Keratinocyte (primary cell): ENCODE data around the gene MTM1.

ENCODE experiments used
- EZH2 ChIP-seq: IDR thresholded peaks from one replicate; pipeline ENCODE4 v1.6.1; 2012; ENCODE audit warnings: inconsistent platforms, mild to moderate bottlenecking, low read length, moderate library complexity
- TF ChIP-seq, protein P1 (sequence below), 3 experiments: IDR thresholded peaks in 1 of 3; conservative IDR thresholded peaks in 1 of 3; optimal IDR thresholded peaks in 1 of 3; 2 replicates in 2 of 3; 3 replicates in 1 of 3; pipeline versions ENCODE3 to v1.5.1; 2011; ENCODE audit warnings: low read length in 3 of 3, mild to moderate bottlenecking in 3 of 3, moderate library complexity in 2 of 3, control low read depth in 1 of 3, inconsistent platforms in 1 of 3; ENCODE audit not compliant: insufficient read depth in 2 of 3; ENCODE audit errors: extremely low read depth in 1 of 3

DNA sequence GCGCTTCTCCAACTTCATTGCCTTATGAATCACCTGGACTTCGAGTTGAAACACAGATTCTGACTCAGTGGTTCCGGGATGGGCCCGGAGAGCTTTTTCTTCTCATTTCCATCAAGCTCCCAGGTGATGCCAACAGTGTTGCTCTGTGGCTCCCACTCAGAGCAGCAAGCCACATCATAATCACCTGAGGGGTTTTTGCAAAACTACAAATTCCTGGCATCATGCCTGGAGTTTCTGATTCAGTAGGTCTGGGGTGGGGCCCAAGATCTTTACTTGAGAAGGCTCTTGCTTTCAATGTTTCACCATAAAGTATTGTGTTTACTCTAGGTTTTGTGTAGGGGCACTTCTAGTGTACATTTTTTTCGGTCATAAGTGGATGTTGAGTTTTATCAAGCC, 7.0 kb downstream of the MTM1 start:
- TF ChIP-seq, protein P1, sequence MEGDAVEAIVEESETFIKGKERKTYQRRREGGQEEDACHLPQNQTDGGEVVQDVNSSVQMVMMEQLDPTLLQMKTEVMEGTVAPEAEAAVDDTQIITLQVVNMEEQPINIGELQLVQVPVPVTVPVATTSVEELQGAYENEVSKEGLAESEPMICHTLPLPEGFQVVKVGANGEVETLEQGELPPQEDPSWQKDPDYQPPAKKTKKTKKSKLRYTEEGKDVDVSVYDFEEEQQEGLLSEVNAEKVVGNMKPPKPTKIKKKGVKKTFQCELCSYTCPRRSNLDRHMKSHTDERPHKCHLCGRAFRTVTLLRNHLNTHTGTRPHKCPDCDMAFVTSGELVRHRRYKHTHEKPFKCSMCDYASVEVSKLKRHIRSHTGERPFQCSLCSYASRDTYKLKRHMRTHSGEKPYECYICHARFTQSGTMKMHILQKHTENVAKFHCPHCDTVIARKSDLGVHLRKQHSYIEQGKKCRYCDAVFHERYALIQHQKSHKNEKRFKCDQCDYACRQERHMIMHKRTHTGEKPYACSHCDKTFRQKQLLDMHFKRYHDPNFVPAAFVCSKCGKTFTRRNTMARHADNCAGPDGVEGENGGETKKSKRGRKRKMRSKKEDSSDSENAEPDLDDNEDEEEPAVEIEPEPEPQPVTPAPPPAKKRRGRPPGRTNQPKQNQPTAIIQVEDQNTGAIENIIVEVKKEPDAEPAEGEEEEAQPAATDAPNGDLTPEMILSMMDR (optimal IDR thresholded peaks at IDR 0.05 in 1 of 3, IDR thresholded peaks at IDR 0.05 in 1 of 3, conservative IDR thresholded peaks at IDR 0.05 in 1 of 3; ENCODE audit: extremely low read depth in 1 of 3, insufficient read depth in 2 of 3, low read length in 3 of 3), result no peak
- TF ChIP-seq EZH2, result no peak
